ENCODE results near the gene UPF3A. TPM values are rescaled to one million over a fixed set of nuclear protein-coding genes. Genes with fewer than 3 reads are reported as not detected.

Gene UPF3A
- 10 to 100 TPM; 14.1 to 20.7 TPM for total RNA-seq

DNA sequence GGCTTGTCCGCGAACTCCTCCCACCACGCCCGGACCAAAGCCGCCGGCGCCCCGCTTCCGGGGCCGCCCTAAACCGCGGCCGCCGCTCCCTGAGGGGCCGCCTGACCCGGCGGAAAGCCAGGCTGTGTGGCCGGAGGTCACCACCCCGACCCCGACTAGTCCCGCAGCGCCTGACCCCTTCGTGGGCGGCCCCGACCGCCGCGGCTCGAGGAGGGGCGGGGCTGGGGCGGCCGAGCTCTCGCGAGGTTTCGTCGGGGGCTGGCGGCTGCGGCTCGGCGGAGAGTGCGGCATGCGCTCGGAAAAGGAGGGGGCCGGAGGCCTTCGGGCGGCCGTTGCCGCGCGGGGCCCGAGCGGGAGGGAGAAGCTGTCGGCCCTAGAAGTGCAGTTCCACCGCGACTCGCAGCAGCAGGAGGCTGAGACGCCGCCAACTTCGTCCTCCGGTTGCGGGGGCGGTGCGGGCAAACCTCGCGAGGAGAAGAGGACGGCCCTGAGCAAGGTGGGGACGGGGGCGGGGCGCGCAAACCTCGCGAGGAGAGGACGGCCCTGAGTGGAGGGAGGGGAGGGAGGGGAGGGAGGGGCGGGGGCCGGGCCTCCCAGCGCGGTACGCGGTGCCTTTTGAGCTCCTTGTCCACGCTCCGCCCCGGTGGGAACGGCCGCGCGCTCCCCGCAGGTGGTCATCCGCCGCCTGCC is at the start of gene UPF3A:
TSS of gene UPF3A (plus strand) at position 251 of the 690 bp plus-strand sequence. CDS start at position 290, 39 bp downstream.
- TF ChIP-seq, protein P1, sequence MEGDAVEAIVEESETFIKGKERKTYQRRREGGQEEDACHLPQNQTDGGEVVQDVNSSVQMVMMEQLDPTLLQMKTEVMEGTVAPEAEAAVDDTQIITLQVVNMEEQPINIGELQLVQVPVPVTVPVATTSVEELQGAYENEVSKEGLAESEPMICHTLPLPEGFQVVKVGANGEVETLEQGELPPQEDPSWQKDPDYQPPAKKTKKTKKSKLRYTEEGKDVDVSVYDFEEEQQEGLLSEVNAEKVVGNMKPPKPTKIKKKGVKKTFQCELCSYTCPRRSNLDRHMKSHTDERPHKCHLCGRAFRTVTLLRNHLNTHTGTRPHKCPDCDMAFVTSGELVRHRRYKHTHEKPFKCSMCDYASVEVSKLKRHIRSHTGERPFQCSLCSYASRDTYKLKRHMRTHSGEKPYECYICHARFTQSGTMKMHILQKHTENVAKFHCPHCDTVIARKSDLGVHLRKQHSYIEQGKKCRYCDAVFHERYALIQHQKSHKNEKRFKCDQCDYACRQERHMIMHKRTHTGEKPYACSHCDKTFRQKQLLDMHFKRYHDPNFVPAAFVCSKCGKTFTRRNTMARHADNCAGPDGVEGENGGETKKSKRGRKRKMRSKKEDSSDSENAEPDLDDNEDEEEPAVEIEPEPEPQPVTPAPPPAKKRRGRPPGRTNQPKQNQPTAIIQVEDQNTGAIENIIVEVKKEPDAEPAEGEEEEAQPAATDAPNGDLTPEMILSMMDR (IDR thresholded peaks at IDR 0.05) = no peak
- peaks cover under 1% of the 10 kb centered on the region for H3K36me3 ChIP-seq

DNA sequence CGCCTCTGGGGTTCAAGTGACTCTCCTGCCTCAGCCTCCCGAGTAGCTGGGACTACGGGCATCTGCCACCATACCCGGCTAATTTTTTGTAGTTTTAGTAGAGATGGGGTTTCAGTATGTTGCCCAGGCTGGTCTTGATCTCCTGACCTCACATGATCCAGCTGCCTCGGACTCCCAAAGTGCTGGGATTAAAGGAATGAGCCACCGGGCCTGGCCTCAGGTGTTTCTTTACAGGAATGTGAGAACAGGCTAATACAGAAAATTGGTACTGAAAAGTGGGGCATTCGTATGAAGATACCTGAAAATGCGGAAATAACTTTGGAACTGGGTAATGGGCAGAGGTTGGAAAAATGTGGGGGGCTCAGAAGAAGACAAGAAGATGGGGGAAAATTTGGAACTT is 49.5 kb upstream of the UPF3A start:
- no peak for DNase-seq (ENCODE audit: low spot score)
- Histone ChIP-seq H3K36me3 (no peaks in the 10 kb centered on the region), H3K4me1 (peaks cover 0 to 17% of the 10 kb centered on the region in 2 donors), H3K27ac (no peak overlapping the region), H3K27me3 (peaks cover 0 to 3% of the 10 kb centered on the region in 2 donors), H3K4me3 (no peak overlapping the region), H3K9me3 (no peaks in the 10 kb centered on the region)
- TF ChIP-seq, protein P1 (IDR thresholded peaks at IDR 0.05) = no peak

More for the DNA sequence above, at the start of gene UPF3A:
- DNase-seq (ENCODE audit: low spot score) = peak; percentile 86
- Histone ChIP-seq H3K4me1 (peaks cover 0 to 25% of the 10 kb centered on the region in 2 donors), H3K9me3 (no peaks in the 10 kb centered on the region), H3K4me3 (peak within 1 kb of the TSS; percentile 71 to 73), H3K27ac (peak within 1 kb of the TSS; percentile 97 to 99), H3K27me3 (no peaks in the 10 kb centered on the region)

- H3K27ac ChIP-seq = peak overlapping the region; percentile 79 to 90
- no peaks in the 10 kb centered on the region for H3K27me3 ChIP-seq
- H3K4me3 ChIP-seq = peak overlapping the region; percentile 86
- H3K4me1 ChIP-seq = peaks cover 0 to 15% of the 10 kb centered on the region in 2 donors
- H3K9me3 ChIP-seq = no peaks in the 10 kb centered on the region
- H3K36me3 ChIP-seq = peaks cover 19% of the 10 kb centered on the region
- TF ChIP-seq, protein P1 (IDR thresholded peaks at IDR 0.05) = no peak
- DNase-seq (ENCODE audit: low spot score) = no peak
Measured at GRCh38 chr13:114234266-114234644, 47.1 kb upstream of the UPF3A start.

- TF ChIP-seq, protein P1 (IDR thresholded peaks at IDR 0.05) = peak in 1 of 2 donors; percentile 43
- peak within 1 kb of the TSS; percentile 86 for H3K4me3 ChIP-seq
- H3K9me3 ChIP-seq = no peaks in the 10 kb centered on the region
- peaks cover 0 to 15% of the 10 kb centered on the region in 2 donors for H3K4me1 ChIP-seq
- peak; percentile 95 for DNase-seq (ENCODE audit: low spot score)
- no peaks in the 10 kb centered on the region for H3K27me3 ChIP-seq
- peaks cover 25% of the 10 kb centered on the region for H3K36me3 ChIP-seq
- peak within 1 kb of the TSS; percentile 79 to 90 for H3K27ac ChIP-seq
Measured at GRCh38 chr13:114234645-114235421, 46.6 kb upstream of the UPF3A start, which contains the start of gene CDC16. Gene CDC16, plus strand, starts transcription at chr13:114234897. Its CDS starts 188 bp downstream, at chr13:114235085.

DNA sequence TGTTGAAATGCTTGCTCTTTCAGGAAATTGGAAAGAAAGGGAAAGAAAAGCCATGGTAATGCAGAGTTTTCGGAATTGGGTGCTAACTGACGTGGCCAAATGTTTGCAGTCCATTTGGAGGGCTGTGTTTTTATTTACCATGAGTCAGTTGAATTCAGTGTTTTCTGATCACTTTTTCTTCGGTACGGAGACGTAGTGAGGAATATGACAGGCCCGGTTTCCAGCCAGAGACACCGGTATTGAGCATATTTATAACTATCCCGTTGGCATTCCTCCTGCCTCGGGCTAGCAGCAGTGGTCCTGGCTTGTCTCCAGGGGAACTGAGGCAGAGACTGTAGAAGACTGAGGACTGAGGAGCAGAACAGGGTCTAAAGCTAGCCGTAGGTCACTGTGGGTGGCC is 45.7 kb upstream of the UPF3A start:
- peaks cover 0 to 15% of the 10 kb centered on the region in 2 donors for H3K4me1 ChIP-seq
- H3K36me3 ChIP-seq = peaks cover 34% of the 10 kb centered on the region
- H3K27ac ChIP-seq = peak overlapping the region; percentile 79 to 90
- H3K9me3 ChIP-seq = no peaks in the 10 kb centered on the region
- TF ChIP-seq, protein P1 (IDR thresholded peaks at IDR 0.05) = no peak
- DNase-seq (ENCODE audit: low spot score) = no peak
- no peaks in the 10 kb centered on the region for H3K27me3 ChIP-seq
- H3K4me3 ChIP-seq = peak overlapping the region; percentile 86
